IPS-20b (cell line): ENCODE data around the gene MCF2L2.

Experiments
- H3K27ac ChIP-seq: one replicate; pipeline ENCODE4 v1.5.1; 2013; ENCODE audit warnings: low read length
- H3K27me3 ChIP-seq: 2 replicates; pipeline ENCODE4 v1.6.1; 2013; ENCODE audit warnings: mild to moderate bottlenecking, low read length, inconsistent platforms; ENCODE audit not compliant: insufficient read depth
- H3K36me3 ChIP-seq: 2 replicates; pipeline ENCODE4 v1.6.1; 2013; ENCODE audit warnings: low read depth, mild to moderate bottlenecking, inconsistent platforms, low read length, moderate library complexity; ENCODE audit not compliant: insufficient read depth
- H3K4me1 ChIP-seq: 2 replicates; pipeline ENCODE4 v1.6.1; 2013; ENCODE audit warnings: mild to moderate bottlenecking, control low read depth, inconsistent platforms, low read length, moderate library complexity; ENCODE audit not compliant: insufficient read depth
- H3K4me3 ChIP-seq: 2 replicates; pipeline ENCODE4 v1.5.1; 2013; ENCODE audit warnings: mild to moderate bottlenecking, low read length, inconsistent platforms
- H3K9ac ChIP-seq: 2 replicates; pipeline ENCODE4 v1.6.1; 2013; ENCODE audit warnings: low read depth, mild to moderate bottlenecking, inconsistent platforms, low read length, moderate library complexity
- H3K9me3 ChIP-seq: 2 replicates; pipeline ENCODE4 v1.6.1; 2013; ENCODE audit warnings: mild to moderate bottlenecking, low read depth, low read length, inconsistent platforms; ENCODE audit not compliant: insufficient read depth

Gene MCF2L2

GRCh38 chr3:183284570-183284969 lies 143.8 kb downstream of the MCF2L2 start:
- Histone ChIP-seq H3K27me3 (no peaks in the 10 kb centered on the region), H3K9me3 (no peaks in the 10 kb centered on the region), H3K27ac (no peak overlapping the region), H3K4me3 (no peak overlapping the region), H3K36me3 (no peaks in the 10 kb centered on the region), H3K4me1 (no peaks in the 10 kb centered on the region), H3K9ac (no peak overlapping the region)

- Histone ChIP-seq H3K27me3 (no peaks in the 10 kb centered on the region), H3K4me1 (no peaks in the 10 kb centered on the region), H3K36me3 (no peaks in the 10 kb centered on the region), H3K4me3 (no peak overlapping the region), H3K9ac (no peak overlapping the region), H3K27ac (no peak overlapping the region), H3K9me3 (no peaks in the 10 kb centered on the region)
Observed at GRCh38 chr3:183283886-183284285, 144.5 kb downstream of the MCF2L2 start.

GRCh38 chr3:183281126-183281797 lies 147.2 kb downstream of the MCF2L2 start:
- H3K27me3 ChIP-seq: no peaks in the 10 kb centered on the region
- no peaks in the 10 kb centered on the region for H3K9me3 ChIP-seq
- H3K36me3 ChIP-seq: no peaks in the 10 kb centered on the region
- H3K27ac ChIP-seq: no peak overlapping the region
- H3K9ac ChIP-seq: no peak overlapping the region
- H3K4me3 ChIP-seq: no peak overlapping the region
- no peaks in the 10 kb centered on the region for H3K4me1 ChIP-seq

GRCh38 chr3:183279371-183279770 lies 149.0 kb downstream of the MCF2L2 start:
- H3K9me3 ChIP-seq: no peaks in the 10 kb centered on the region
- H3K27me3 ChIP-seq: no peaks in the 10 kb centered on the region
- H3K27ac ChIP-seq: no peak overlapping the region
- no peaks in the 10 kb centered on the region for H3K4me1 ChIP-seq
- H3K36me3 ChIP-seq: no peaks in the 10 kb centered on the region
- H3K9ac ChIP-seq: no peak overlapping the region
- H3K4me3 ChIP-seq: no peak overlapping the region

- Histone ChIP-seq H3K4me3 (no peak overlapping the region), H3K4me1 (no peaks in the 10 kb centered on the region), H3K27me3 (no peaks in the 10 kb centered on the region), H3K9ac (no peak overlapping the region), H3K9me3 (no peaks in the 10 kb centered on the region), H3K36me3 (no peaks in the 10 kb centered on the region), H3K27ac (no peak overlapping the region)
Observed at GRCh38 chr3:183278479-183279088, 149.8 kb downstream of the MCF2L2 start.

GRCh38 chr3:183277260-183277659 lies 151.2 kb downstream of the MCF2L2 start:
- H3K27ac ChIP-seq: no peak overlapping the region
- H3K4me3 ChIP-seq: no peak overlapping the region
- no peaks in the 10 kb centered on the region for H3K27me3 ChIP-seq
- H3K36me3 ChIP-seq: no peaks in the 10 kb centered on the region
- H3K4me1 ChIP-seq: no peaks in the 10 kb centered on the region
- H3K9ac ChIP-seq: no peak overlapping the region
- H3K9me3 ChIP-seq: no peaks in the 10 kb centered on the region

GRCh38 chr3:183275937-183276336 lies 152.5 kb downstream of the MCF2L2 start:
- no peaks in the 10 kb centered on the region for H3K9me3 ChIP-seq
- no peaks in the 10 kb centered on the region for H3K4me1 ChIP-seq
- H3K27me3 ChIP-seq: no peaks in the 10 kb centered on the region
- H3K4me3 ChIP-seq: no peak overlapping the region
- H3K27ac ChIP-seq: no peak overlapping the region
- 0 out of 2 replicates have a peak, but pooled peaks cover under 1% of the 10 kb centered on the region for H3K36me3 ChIP-seq
- H3K9ac ChIP-seq: no peak overlapping the region

- H3K4me1 ChIP-seq: no peaks in the 10 kb centered on the region
- no peaks in the 10 kb centered on the region for H3K9me3 ChIP-seq
- no peak overlapping the region for H3K4me3 ChIP-seq
- no peaks in the 10 kb centered on the region for H3K27me3 ChIP-seq
- no peak overlapping the region for H3K27ac ChIP-seq
- peaks cover 6% of the 10 kb centered on the region; the same call in 1 of the 2 replicates for H3K36me3 ChIP-seq
- H3K9ac ChIP-seq: no peak overlapping the region
Observed at GRCh38 chr3:183275418-183275817, 153.0 kb downstream of the MCF2L2 start.

GRCh38 chr3:183274609-183275008 lies 153.8 kb downstream of the MCF2L2 start:
- H3K4me1 ChIP-seq: no peaks in the 10 kb centered on the region
- H3K9me3 ChIP-seq: no peaks in the 10 kb centered on the region
- no peak overlapping the region for H3K9ac ChIP-seq
- H3K27me3 ChIP-seq: no peaks in the 10 kb centered on the region
- no peak overlapping the region for H3K4me3 ChIP-seq
- H3K36me3 ChIP-seq: peaks cover 6% of the 10 kb centered on the region; the same call in 1 of the 2 replicates
- H3K27ac ChIP-seq: no peak overlapping the region

GRCh38 chr3:183272791-183273190 lies 155.6 kb downstream of the MCF2L2 start:
- no peak overlapping the region for H3K4me3 ChIP-seq
- H3K9ac ChIP-seq: no peak overlapping the region
- peaks cover 10% of the 10 kb centered on the region for H3K4me1 ChIP-seq
- peaks cover 6% of the 10 kb centered on the region; the same call in 1 of the 2 replicates for H3K36me3 ChIP-seq
- no peaks in the 10 kb centered on the region for H3K9me3 ChIP-seq
- no peak overlapping the region for H3K27ac ChIP-seq
- H3K27me3 ChIP-seq: no peaks in the 10 kb centered on the region

GRCh38 chr3:183272142-183272541 lies 156.3 kb downstream of the MCF2L2 start:
- Histone ChIP-seq H3K4me1 (peaks cover 17% of the 10 kb centered on the region), H3K27me3 (no peaks in the 10 kb centered on the region), H3K9ac (no peak overlapping the region)

GRCh38 chr3:183270344-183270743 lies 158.1 kb downstream of the MCF2L2 start:
- H3K27ac ChIP-seq: no peak overlapping the region
- H3K36me3 ChIP-seq: peaks cover 6% of the 10 kb centered on the region; the same call in 1 of the 2 replicates
- no peak overlapping the region for H3K4me3 ChIP-seq
- no peak overlapping the region for H3K9ac ChIP-seq
- H3K4me1 ChIP-seq: peaks cover 29% of the 10 kb centered on the region
- H3K27me3 ChIP-seq: no peaks in the 10 kb centered on the region
- H3K9me3 ChIP-seq: no peaks in the 10 kb centered on the region

More at GRCh38 chr3:183272142-183272541, 156.3 kb downstream of the MCF2L2 start:
- Histone ChIP-seq H3K36me3 (peaks cover 6% of the 10 kb centered on the region; the same call in 1 of the 2 replicates), H3K27ac (no peak overlapping the region), H3K9me3 (no peaks in the 10 kb centered on the region), H3K4me3 (no peak overlapping the region)
